OCI-LY7 (cell line): ENCODE measurements around the gene CD3G. TPM values are rescaled to one million over a fixed set of nuclear protein-coding genes. Genes with fewer than 3 reads are reported as not detected.
A peak's percentile ranks its signal among the peaks of the same experiment; 100 is the strongest.

Experiments used
- BruUV-seq: library from RNA; stranded (reverse); fragments of 400-500 nt; replicated peaks from 2 replicates; lab custom pipeline; 2021; lab: Mats Ljungman, UMichigan
- CTCF ChIA-PET: fragments of 300-600 bp; sonication (Branson Sonifier 250); formaldehyde crosslinking; loops from one replicate; lab custom pipeline; 2022; ENCODE audit warnings: antibody characterized with exemption; ENCODE audit not compliant: unreplicated experiment; lab: Charles Lee
- POLR2A ChIA-PET: fragments of 300-600 bp; sonication (Branson Sonifier 250); formaldehyde crosslinking; loops from one replicate; lab custom pipeline; 2022; ENCODE audit warnings: antibody characterized with exemption; lab: Charles Lee
- DNase-seq: peaks from one replicate; pipeline ENCODE4 v3.0.0-alpha.2; 2015; ENCODE audit warnings: low spot score
- H2AFZ ChIP-seq: fragments of 200-600 bp; sonication (generic), shearing (Covaris generic); 2 replicates; pipeline ENCODE4 v1.6.1; 2014; ENCODE audit warnings: mild to moderate bottlenecking, antibody characterized with exemption, low read length, moderate library complexity
- H3K27ac ChIP-seq: fragments of 200-600 bp; sonication (generic); 2 replicates; pipeline ENCODE4 v1.5.1; 2014; ENCODE audit warnings: mixed run types, low read depth, mild to moderate bottlenecking, moderate library complexity, low read length, inconsistent platforms; ENCODE audit not compliant: poor library complexity, severe bottlenecking
- H3K36me3 ChIP-seq: fragments of 200-600 bp; sonication (generic); 2 replicates; pipeline ENCODE4 v1.6.1; 2014; ENCODE audit warnings: mild to moderate bottlenecking, antibody characterized with exemption, low read length, moderate library complexity, mixed read lengths; ENCODE audit not compliant: insufficient read depth
- H3K4me1 ChIP-seq: fragments of 200-600 bp; sonication (generic); 2 replicates; pipeline ENCODE4 v1.5.1; 2014; ENCODE audit warnings: mild to moderate bottlenecking, low read length; ENCODE audit not compliant: insufficient read depth, poor library complexity, severe bottlenecking
- H3K4me2 ChIP-seq: fragments of 200-600 bp; sonication (generic); 2 replicates; pipeline ENCODE4 v1.6.1; 2014; ENCODE audit warnings: mild to moderate bottlenecking, low read length
- H3K4me3 ChIP-seq: fragments of 200-600 bp; sonication (generic); 2 replicates; pipeline ENCODE4 v1.5.1; 2014; ENCODE audit warnings: mild to moderate bottlenecking, low read depth, low read length; ENCODE audit not compliant: poor library complexity, severe bottlenecking
- H3K79me2 ChIP-seq: fragments of 200-600 bp; sonication (generic); 2 replicates; pipeline ENCODE4 v1.6.1; 2016; ENCODE audit warnings: low read depth, mild to moderate bottlenecking, low read length, moderate library complexity, mixed read lengths; ENCODE audit not compliant: insufficient read depth
- H3K9me2 ChIP-seq: fragments of 200-600 bp; sonication (generic); 2 replicates; pipeline ENCODE4 v1.6.1; 2016; ENCODE audit warnings: mild to moderate bottlenecking, low read length, mixed read lengths; ENCODE audit not compliant: insufficient read depth
- H3K9me3 ChIP-seq: fragments of 200-600 bp; sonication (generic); 2 replicates; pipeline ENCODE4 v1.6.1; 2014; ENCODE audit warnings: mild to moderate bottlenecking, mixed run types, low read length, mixed read lengths
- H4K20me1 ChIP-seq: fragments of 200-600 bp; sonication (generic); 2 replicates; pipeline ENCODE4 v1.6.1; 2014; ENCODE audit warnings: mild to moderate bottlenecking, antibody characterized with exemption, low read length, moderate library complexity, mixed read lengths; ENCODE audit not compliant: insufficient read depth
- EZH2phosphoT487 ChIP-seq: fragments of 200-600 bp; sonication (generic); IDR thresholded peaks from 2 replicates; pipeline ENCODE4 v1.6.1; 2018; ENCODE audit warnings: low read depth, borderline replicate concordance, mild to moderate bottlenecking, mixed run types, antibody characterized with exemption, low read length, moderate library complexity, mixed read lengths
- intact Hi-C: fragments of 100-400 bp; cut with micrococcal nuclease; formaldehyde crosslinking; loops from one replicate; pipeline ENCODE4 v1.10.0; 2022; ENCODE audit not compliant: unreplicated experiment
- total RNA-seq, 2 experiments: library from RNA; depleted of rRNA in 1 of 2; stranded (reverse); fragments of >200 nt in 1 of 2; shearing (Covaris generic) in 1 of 2; gene quantifications; 2 replicates each; pipeline ENCODE4 v1.2.3, GENCODE V29; 2014 to 2022
- TF ChIP-seq, protein P1 (sequence below): fragments of 200-600 bp; sonication (generic); conservative IDR thresholded peaks from 2 replicates; pipeline ENCODE4 v1.5.1; 2014; ENCODE audit warnings: mild to moderate bottlenecking, antibody characterized with exemption, low read length, moderate library complexity, mixed read lengths

Gene CD3G
- total RNA-seq, 2 experiments from 2014 or later, result not detected

DNA sequence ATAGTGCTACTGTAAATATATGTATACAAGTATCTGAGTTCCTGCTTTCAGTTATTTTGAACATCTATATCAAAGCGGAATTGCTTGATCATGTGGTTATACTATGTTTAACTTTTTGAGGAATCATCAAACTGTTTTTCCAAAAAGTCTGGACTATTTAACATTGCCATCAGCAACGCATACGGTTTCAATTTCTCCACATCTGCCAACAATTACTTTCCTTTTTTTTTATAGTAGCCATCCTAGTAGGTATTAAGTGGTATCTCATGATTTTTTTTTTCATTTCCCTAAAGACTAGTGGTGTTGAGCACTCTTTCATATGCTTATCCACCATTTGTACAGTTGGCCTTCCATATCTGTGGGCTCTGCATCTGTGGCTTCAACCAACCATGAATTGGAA, 13.9 kb downstream of the CD3G start:
- DNase-seq, result no peak
- CTCF ChIA-PET, result no interaction called here
- POLR2A ChIA-PET, result no interaction called here
- intact Hi-C loops, result loop anchor here (2.0 kb wide), 1 partner anchor 43 kb away; the partner anchor contains the start of gene ATP5MG
- H4K20me1 ChIP-seq, result no peaks in the 10 kb centered on the region
- no peaks in the 10 kb centered on the region for H3K9me3 ChIP-seq
- no TSS peak for BruUV-seq
- no peaks in the 10 kb centered on the region for H3K9me2 ChIP-seq
- no peak for TF ChIP-seq EZH2phosphoT487
- TF ChIP-seq, protein P1, sequence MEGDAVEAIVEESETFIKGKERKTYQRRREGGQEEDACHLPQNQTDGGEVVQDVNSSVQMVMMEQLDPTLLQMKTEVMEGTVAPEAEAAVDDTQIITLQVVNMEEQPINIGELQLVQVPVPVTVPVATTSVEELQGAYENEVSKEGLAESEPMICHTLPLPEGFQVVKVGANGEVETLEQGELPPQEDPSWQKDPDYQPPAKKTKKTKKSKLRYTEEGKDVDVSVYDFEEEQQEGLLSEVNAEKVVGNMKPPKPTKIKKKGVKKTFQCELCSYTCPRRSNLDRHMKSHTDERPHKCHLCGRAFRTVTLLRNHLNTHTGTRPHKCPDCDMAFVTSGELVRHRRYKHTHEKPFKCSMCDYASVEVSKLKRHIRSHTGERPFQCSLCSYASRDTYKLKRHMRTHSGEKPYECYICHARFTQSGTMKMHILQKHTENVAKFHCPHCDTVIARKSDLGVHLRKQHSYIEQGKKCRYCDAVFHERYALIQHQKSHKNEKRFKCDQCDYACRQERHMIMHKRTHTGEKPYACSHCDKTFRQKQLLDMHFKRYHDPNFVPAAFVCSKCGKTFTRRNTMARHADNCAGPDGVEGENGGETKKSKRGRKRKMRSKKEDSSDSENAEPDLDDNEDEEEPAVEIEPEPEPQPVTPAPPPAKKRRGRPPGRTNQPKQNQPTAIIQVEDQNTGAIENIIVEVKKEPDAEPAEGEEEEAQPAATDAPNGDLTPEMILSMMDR, result no peak
- H3K36me3 ChIP-seq, result peaks cover 12% of the 10 kb centered on the region; the same call in 1 of the 2 replicates
- H2AFZ ChIP-seq, result no peak overlapping the region
- peaks cover 36% of the 10 kb centered on the region for H3K79me2 ChIP-seq
- no peak overlapping the region for H3K4me3 ChIP-seq
- H3K4me2 ChIP-seq, result no peak overlapping the region
- no peak overlapping the region for H3K27ac ChIP-seq
- H3K4me1 ChIP-seq, result peaks cover 21% of the 10 kb centered on the region

DNA sequence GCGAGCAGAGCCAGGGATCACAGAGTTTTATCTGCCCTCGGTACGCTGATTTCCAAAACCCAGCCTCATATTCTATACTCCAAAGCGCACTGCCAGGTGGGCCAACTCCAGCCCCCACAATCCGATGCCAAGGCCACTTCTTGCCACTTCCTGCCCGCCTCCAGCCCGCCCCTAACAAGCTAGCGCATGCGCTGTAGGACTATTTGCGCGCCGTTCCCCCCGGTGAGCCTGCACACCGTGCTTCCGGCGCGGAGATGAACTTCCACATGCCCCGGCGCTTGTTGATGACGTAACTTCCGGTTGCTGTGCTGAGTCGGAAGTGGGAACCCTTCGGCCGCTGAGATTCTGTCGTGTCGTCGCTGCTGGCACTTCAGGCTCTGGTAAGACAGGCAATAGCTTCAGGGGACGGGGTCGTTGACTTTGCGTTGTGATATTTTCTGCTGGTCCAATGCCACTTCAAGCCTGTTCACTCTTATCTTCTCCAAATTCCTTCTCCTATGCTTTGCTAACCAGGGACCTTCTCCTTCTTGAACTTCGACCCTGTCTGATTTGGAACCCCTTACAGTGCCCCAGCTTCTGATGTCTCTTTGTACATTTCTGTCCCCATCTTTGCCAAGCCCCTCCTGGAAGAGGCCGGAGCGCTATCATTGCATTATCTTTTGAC, 15.3 kb downstream of the CD3G start, which contains the start of gene UBE4A:
Gene UBE4A (plus strand): TSS at position 306 of the 664 bp plus-strand sequence. CDS start 5,481 bp downstream, outside the sequence.
- no TSS peak for BruUV-seq
- Histone ChIP-seq H3K4me3 (peak within 1 kb of the TSS; percentile 97), H3K9me3 (no peaks in the 10 kb centered on the region), H3K4me1 (peaks cover 21% of the 10 kb centered on the region), H3K36me3 (peaks cover 18% of the 10 kb centered on the region; the same call in 1 of the 2 replicates), H3K9me2 (no peaks in the 10 kb centered on the region), H4K20me1 (no peaks in the 10 kb centered on the region), H3K79me2 (peaks cover 48% of the 10 kb centered on the region), H3K27ac (peak within 1 kb of the TSS; percentile 39), H3K4me2 (peak within 1 kb of the TSS; percentile 90), H2AFZ (peak within 1 kb of the TSS; percentile 83)
- TF ChIP-seq EZH2phosphoT487, result no peak
- TF ChIP-seq, protein P1, result no peak
- peak; percentile 99 for DNase-seq
- intact Hi-C loops, result loop anchor here (2.0 kb wide), 1 partner anchor 41 kb away; the partner anchor contains the start of gene ATP5MG
- ChIA-PET POLR2A (interaction anchor here (0.5 to 2.3 kb wide), 7 partner anchors 8 to 467 kb away, joined by 3 to 7 read pairs (median 3); partner anchors contain the start of gene MPZL3), CTCF (no interaction called here)
